Aortic smooth muscle cell (primary cell): ENCODE data around the gene TAS2R14. TPM values are rescaled to one million over a fixed set of nuclear protein-coding genes. Genes with fewer than 3 reads are reported as not detected.

Experiments
- total RNA-seq: library from RNA; depleted of rRNA; stranded (reverse); fragments of >200 nt; gene quantifications from 2 replicates; pipeline ENCODE4 v1.2.3, GENCODE V29; 2014

Gene TAS2R14, protein sequence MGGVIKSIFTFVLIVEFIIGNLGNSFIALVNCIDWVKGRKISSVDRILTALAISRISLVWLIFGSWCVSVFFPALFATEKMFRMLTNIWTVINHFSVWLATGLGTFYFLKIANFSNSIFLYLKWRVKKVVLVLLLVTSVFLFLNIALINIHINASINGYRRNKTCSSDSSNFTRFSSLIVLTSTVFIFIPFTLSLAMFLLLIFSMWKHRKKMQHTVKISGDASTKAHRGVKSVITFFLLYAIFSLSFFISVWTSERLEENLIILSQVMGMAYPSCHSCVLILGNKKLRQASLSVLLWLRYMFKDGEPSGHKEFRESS
- 1.7 and 3.2 TPM in 2 replicates for total RNA-seq

DNA sequence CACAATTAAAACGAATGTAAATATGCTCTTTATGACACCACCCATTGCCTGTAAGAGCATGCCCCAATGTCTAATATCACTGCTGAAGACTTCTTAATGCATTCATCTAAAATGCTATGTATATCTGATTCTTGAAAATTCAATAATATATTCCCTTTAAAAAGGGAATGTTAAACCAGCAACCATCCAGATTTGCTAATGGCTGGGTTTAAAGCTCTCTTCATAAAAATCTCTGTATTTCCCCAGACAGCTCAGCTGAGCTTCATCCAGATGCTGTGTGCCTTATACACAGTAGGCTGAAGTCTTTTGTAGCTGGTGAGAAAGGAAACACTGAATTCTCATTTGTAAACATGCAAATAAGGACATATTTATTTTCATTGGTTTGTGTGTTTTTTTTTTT is at the start of gene TAS2R14:
Gene TAS2R14 (minus strand): TSS at position 101 of the 400 bp plus-strand sequence. CDS start 56 bp downstream, at position 45.

DNA sequence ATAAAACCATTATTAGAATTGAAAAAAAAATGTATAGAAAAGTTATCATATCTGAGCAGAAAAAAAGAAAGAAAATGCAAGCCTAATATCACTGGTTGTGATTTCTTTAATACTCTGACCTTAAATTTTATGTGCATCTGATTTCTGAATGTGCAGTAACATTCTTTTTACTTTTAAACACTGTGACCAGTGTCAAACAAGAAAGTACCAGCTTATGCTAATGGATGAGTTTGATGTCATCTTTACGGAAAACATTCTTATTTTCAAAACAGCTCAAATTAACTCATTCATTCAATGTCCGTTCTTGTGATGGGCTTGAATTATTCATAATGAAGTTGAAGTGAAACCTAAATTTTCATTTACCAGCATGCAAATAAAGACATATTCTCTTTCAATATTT is 47.7 kb upstream of the TAS2R14 start, which contains the start of gene TAS2R50:
Gene TAS2R50 (minus strand): TSS at position 101 of the 400 bp plus-strand sequence. CDS start 52 bp downstream, at position 49.

DNA sequence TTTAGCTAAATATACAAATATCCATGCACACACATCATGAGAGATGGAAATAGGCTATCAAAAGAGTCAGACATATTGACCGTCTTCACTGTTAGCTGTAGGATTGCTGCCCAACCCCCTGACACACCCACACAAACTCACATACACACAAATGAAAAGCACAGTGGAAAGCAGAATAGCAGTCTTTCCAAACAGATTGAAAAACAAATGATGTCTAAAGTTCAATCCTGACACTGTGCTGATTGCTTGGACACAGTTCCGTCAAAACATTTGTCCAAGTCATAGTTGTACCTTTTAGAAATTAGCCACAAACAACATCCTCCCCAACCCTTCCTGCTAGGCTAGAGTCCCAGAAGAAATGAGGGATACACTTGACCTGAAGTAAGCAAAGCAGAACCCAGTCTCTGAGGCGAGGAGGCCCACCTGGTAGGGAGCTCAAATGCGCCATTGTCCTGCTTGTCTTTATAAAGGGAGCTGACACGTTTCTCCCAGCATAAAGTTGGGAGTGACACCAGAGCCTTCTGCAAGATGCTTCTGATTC is 10.2 kb downstream of the TAS2R14 start, which contains the start of gene PRH2:
Gene PRH2 (plus strand): TSS at position 491 of the 541 bp plus-strand sequence. CDS start 38 bp downstream, at position 529.

DNA sequence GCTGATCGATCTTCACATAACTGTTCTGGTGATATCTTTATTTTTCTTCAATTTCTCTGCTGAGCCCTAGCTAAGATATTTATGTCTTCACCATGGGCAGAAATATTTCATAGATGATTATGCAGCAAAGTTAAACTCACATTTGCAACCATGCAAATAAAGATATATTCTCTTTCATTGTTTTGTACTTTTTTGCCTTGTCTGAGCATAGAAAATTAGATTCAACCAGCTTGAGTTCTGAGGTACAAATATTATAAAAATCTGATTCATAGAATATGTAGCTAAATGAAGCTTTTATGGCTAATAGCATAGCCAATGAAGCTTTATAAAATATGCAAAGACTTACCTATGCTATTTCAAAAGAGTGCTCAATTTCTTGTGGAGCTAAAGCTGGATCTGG is 29.6 kb downstream of the TAS2R14 start, which contains the start of gene TAS2R13:
Gene TAS2R13 (minus strand): TSS at position 101 of the 400 bp plus-strand sequence. CDS start 264 bp downstream, outside the sequence.

Other genes with a start within 250 kb of the TAS2R14 start
- gene YBX3, start 215.9 kb downstream of the TAS2R14 start, total RNA-seq = 77.0 and 94.3 TPM in 2 replicates
- gene TAS2R7, start 136.6 kb downstream of the TAS2R14 start, total RNA-seq = not detected in 2 replicates
- gene TAS2R8, start 132.0 kb downstream of the TAS2R14 start, total RNA-seq = not detected in 2 replicates
- 0.19 TPM in 1 of 2 replicates, not detected in the other for gene TAS2R9, start 129.1 kb downstream of the TAS2R14 start, total RNA-seq
- gene TAS2R10, start 112.9 kb downstream of the TAS2R14 start, total RNA-seq = 0.87 and 0.92 TPM in 2 replicates
- 0.53 and 2.2 TPM in 2 replicates for gene PRR4, start 89.8 kb downstream of the TAS2R14 start, total RNA-seq
- 11.9 and 22.6 TPM in 2 replicates for gene PRH1, start 55.0 kb downstream of the TAS2R14 start, total RNA-seq
- 0.92 and 2.5 TPM in 2 replicates for gene TAS2R13, start 29.7 kb downstream of the TAS2R14 start, total RNA-seq
- gene PRH2, start 10.0 kb downstream of the TAS2R14 start, total RNA-seq = not detected in 2 replicates
- gene TAS2R50, start 47.6 kb upstream of the TAS2R14 start, total RNA-seq = 1.8 and 4.7 TPM in 2 replicates
- gene TAS2R20, start 59.0 kb upstream of the TAS2R14 start, total RNA-seq = 1.8 and 3.9 TPM in 2 replicates
- gene TAS2R19, start 83.4 kb upstream of the TAS2R14 start, total RNA-seq = 2.8 and 6.0 TPM in 2 replicates
- 2.2 and 3.9 TPM in 2 replicates for gene TAS2R31, start 92.1 kb upstream of the TAS2R14 start, total RNA-seq
- 1.1 and 2.8 TPM in 2 replicates for gene TAS2R46, start 123.0 kb upstream of the TAS2R14 start, total RNA-seq
- gene TAS2R43, start 153.1 kb upstream of the TAS2R14 start, total RNA-seq = 0.40 and 2.2 TPM in 2 replicates
- gene TAS2R30, start 195.4 kb upstream of the TAS2R14 start, total RNA-seq = 3.2 and 6.2 TPM in 2 replicates
- 6.2 and 8.5 TPM in 2 replicates for gene SMIM10L1, start 231.9 kb upstream of the TAS2R14 start, total RNA-seq
- not detected in 2 replicates for gene TAS2R42, start 247.7 kb upstream of the TAS2R14 start, total RNA-seq